K562 (cell line): ENCODE results near the gene DAG1.

Experiments used
- POLR2A ChIP-seq: fragments of 450-650 bp; conservative IDR thresholded peaks from 2 replicates; pipeline ENCODE4 v1.6.1; 2016
- TAF15 ChIP-seq: fragments of 200-400 bp; formaldehyde crosslinking; IDR thresholded peaks from 2 replicates; pipeline ENCODE4 v1.6.1; 2017; ENCODE audit warnings: mild to moderate bottlenecking, low read depth, low read length, moderate library complexity
- TF ChIP-seq, protein P1 (sequence below): sonication (generic); formaldehyde crosslinking; IDR thresholded peaks from 2 replicates; pipeline ENCODE4 v1.8.1; 2022; ENCODE audit warnings: missing genetic modification reagents
- TF ChIP-seq, protein P2 (sequence below): sonication (generic); formaldehyde crosslinking; IDR thresholded peaks from 2 replicates; pipeline ENCODE4 v1.8.0; 2023; ENCODE audit warnings: mild to moderate bottlenecking, missing genetic modification reagents
- TF ChIP-seq, protein P3 (sequence below), 3 experiments: IDR thresholded peaks in 2 of 3; conservative IDR thresholded peaks in 1 of 3; 2 replicates each; pipeline ENCODE4 v1.5.1; 2011 to 2012; ENCODE audit warnings: low read length in 3 of 3, mild to moderate bottlenecking in 3 of 3, control low read depth in 2 of 3, improper control_type of control experiment in 1 of 3, inconsistent platforms in 1 of 3, low read depth in 1 of 3, mixed read lengths in 1 of 3, moderate library complexity in 1 of 3; ENCODE audit not compliant: insufficient read depth in 2 of 3

DNA sequence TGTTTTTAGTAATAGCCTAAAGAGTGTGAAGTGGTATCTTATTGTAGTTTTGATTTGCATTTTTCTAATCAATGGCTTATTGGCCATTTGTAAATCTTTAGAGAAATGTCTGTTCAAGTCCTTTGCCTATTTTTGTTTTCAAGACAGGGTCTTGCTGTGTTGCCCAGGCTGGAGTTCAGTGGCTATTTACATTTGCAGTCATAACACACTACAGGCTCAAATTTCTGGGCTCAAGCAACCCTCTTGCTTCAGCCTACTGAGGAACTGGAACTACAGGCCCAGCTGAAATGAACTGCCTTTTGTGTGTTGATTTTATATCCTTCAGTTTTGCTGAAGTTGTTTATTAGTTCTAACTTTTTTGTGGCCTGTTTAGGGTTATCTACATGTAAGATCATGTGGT, 112.1 kb downstream of the DAG1 start:
- TF ChIP-seq POLR2A: no peak
- TF ChIP-seq, protein P1, sequence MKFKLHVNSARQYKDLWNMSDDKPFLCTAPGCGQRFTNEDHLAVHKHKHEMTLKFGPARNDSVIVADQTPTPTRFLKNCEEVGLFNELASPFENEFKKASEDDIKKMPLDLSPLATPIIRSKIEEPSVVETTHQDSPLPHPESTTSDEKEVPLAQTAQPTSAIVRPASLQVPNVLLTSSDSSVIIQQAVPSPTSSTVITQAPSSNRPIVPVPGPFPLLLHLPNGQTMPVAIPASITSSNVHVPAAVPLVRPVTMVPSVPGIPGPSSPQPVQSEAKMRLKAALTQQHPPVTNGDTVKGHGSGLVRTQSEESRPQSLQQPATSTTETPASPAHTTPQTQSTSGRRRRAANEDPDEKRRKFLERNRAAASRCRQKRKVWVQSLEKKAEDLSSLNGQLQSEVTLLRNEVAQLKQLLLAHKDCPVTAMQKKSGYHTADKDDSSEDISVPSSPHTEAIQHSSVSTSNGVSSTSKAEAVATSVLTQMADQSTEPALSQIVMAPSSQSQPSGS (CRISPR knock-in tag): no peak
- TF ChIP-seq TAF15: no peak
- TF ChIP-seq, protein P2, sequence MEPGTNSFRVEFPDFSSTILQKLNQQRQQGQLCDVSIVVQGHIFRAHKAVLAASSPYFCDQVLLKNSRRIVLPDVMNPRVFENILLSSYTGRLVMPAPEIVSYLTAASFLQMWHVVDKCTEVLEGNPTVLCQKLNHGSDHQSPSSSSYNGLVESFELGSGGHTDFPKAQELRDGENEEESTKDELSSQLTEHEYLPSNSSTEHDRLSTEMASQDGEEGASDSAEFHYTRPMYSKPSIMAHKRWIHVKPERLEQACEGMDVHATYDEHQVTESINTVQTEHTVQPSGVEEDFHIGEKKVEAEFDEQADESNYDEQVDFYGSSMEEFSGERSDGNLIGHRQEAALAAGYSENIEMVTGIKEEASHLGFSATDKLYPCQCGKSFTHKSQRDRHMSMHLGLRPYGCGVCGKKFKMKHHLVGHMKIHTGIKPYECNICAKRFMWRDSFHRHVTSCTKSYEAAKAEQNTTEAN (CRISPR knock-in tag): no peak
- TF ChIP-seq, protein P3, sequence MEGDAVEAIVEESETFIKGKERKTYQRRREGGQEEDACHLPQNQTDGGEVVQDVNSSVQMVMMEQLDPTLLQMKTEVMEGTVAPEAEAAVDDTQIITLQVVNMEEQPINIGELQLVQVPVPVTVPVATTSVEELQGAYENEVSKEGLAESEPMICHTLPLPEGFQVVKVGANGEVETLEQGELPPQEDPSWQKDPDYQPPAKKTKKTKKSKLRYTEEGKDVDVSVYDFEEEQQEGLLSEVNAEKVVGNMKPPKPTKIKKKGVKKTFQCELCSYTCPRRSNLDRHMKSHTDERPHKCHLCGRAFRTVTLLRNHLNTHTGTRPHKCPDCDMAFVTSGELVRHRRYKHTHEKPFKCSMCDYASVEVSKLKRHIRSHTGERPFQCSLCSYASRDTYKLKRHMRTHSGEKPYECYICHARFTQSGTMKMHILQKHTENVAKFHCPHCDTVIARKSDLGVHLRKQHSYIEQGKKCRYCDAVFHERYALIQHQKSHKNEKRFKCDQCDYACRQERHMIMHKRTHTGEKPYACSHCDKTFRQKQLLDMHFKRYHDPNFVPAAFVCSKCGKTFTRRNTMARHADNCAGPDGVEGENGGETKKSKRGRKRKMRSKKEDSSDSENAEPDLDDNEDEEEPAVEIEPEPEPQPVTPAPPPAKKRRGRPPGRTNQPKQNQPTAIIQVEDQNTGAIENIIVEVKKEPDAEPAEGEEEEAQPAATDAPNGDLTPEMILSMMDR (IDR thresholded peaks at IDR 0.05 in 2 of 3, conservative IDR thresholded peaks at IDR 0.05 in 1 of 3; ENCODE audit: insufficient read depth in 2 of 3, low read depth in 1 of 3, low read length in 3 of 3): no peak
